Activated T-cell treated with anti-CD3 and anti-CD28 coated beads for 48 hours (primary cell): ENCODE measurements around the gene GGCX.
A peak's percentile ranks its signal among the peaks of the same experiment; 100 is the strongest.
"Not testable (repeated sequence)": the region's sequence is repeated elsewhere in the genome, so short reads cannot be mapped to it uniquely, and the experiment has no call there.

Experiments used
- DNase-seq: peaks from one replicate; pipeline ENCODE4 v3.0.0-alpha.2; 2020; ENCODE audit warnings: low read depth

Gene GGCX

GRCh38 chr2:85594715-85595300 lies 33.5 kb upstream of the GGCX start:
- DNase-seq, result no peak

- DNase-seq, result no peak
Measured at GRCh38 chr2:85593023-85593422, 31.7 kb upstream of the GGCX start.

- not testable (repeated sequence) for DNase-seq
Measured at GRCh38 chr2:85592299-85592698, 31.0 kb upstream of the GGCX start.

GRCh38 chr2:85591563-85591962 lies 30.3 kb upstream of the GGCX start:
- DNase-seq, result no peak

- DNase-seq, result no peak
Measured at GRCh38 chr2:85590950-85591349, 29.7 kb upstream of the GGCX start.

- no peak for DNase-seq
Measured at GRCh38 chr2:85589982-85590791, 28.9 kb upstream of the GGCX start.

- DNase-seq, result no peak
Measured at GRCh38 chr2:85589181-85589580, 27.9 kb upstream of the GGCX start.

- DNase-seq, result no peak
Measured at GRCh38 chr2:85588645-85589044, 27.4 kb upstream of the GGCX start.

GRCh38 chr2:85588236-85588635 lies 26.9 kb upstream of the GGCX start:
- no peak for DNase-seq

GRCh38 chr2:85585781-85586105 lies 24.4 kb upstream of the GGCX start:
- DNase-seq, result no peak

- DNase-seq, result peak; percentile 9
Measured at GRCh38 chr2:85584857-85585780, 23.8 kb upstream of the GGCX start.

- DNase-seq, result no peak
Measured at GRCh38 chr2:85584354-85584856, 23.1 kb upstream of the GGCX start, which contains the start of gene VAMP5. Gene VAMP5, plus strand, starts transcription at chr2:85584431. Its CDS starts 60 bp downstream, at chr2:85584491.

GRCh38 chr2:85583667-85584353 lies 22.5 kb upstream of the GGCX start:
- peak; percentile 34 for DNase-seq

GRCh38 chr2:85582492-85582891 lies 21.2 kb upstream of the GGCX start:
- DNase-seq, result no peak

GRCh38 chr2:85580206-85580605 lies 18.9 kb upstream of the GGCX start:
- no peak for DNase-seq

- no peak for DNase-seq
Measured at GRCh38 chr2:85579266-85579935, 18.1 kb upstream of the GGCX start.

GRCh38 chr2:85578243-85579180 lies 17.2 kb upstream of the GGCX start:
- no peak for DNase-seq

GRCh38 chr2:85577386-85578242 lies 16.3 kb upstream of the GGCX start, which contains the start of gene VAMP8:
Gene VAMP8, plus strand, starts transcription at chr2:85577586. Its CDS starts 61 bp downstream, at chr2:85577647.
- peak; percentile 58 for DNase-seq

GRCh38 chr2:85577063-85577385 lies 15.7 kb upstream of the GGCX start:
- DNase-seq, result no peak
